GM23248 (cell line): ENCODE measurements around the gene STK16. TPM values are rescaled to one million over a fixed set of nuclear protein-coding genes. Genes with fewer than 3 reads are reported as not detected.

Experiments used
- DNase-seq: peaks from one replicate; pipeline ENCODE4 v3.0.0-alpha.2; 2015
- H2AFZ ChIP-seq: fragments of 200-600 bp; sonication (generic); 2 replicates; pipeline ENCODE4 v1.6.1; 2016; ENCODE audit warnings: antibody characterized with exemption
- H3F3A ChIP-seq: fragments of 200-600 bp; sonication (generic); 2 replicates; pipeline ENCODE4 v1.6.1; 2016; ENCODE audit warnings: mild to moderate bottlenecking, antibody characterized with exemption, mixed run types; ENCODE audit not compliant: insufficient read depth
- H3K27ac ChIP-seq: fragments of 200-600 bp; sonication (generic); 2 replicates; pipeline ENCODE4 v1.5.1; 2016; ENCODE audit warnings: mild to moderate bottlenecking
- H3K27me3 ChIP-seq: fragments of 200-600 bp; sonication (generic); replicated peaks from 2 replicates; pipeline ENCODE4 v1.6.1; 2016; ENCODE audit warnings: mild to moderate bottlenecking; ENCODE audit not compliant: insufficient read depth
- H3K36me3 ChIP-seq: fragments of 200-600 bp; sonication (generic); 2 replicates; pipeline ENCODE4 v1.6.1; 2016; ENCODE audit warnings: low read depth, mild to moderate bottlenecking
- H3K4me1 ChIP-seq: fragments of 200-600 bp; sonication (generic); 2 replicates; pipeline ENCODE4 v1.6.1; 2016; ENCODE audit warnings: mild to moderate bottlenecking; ENCODE audit not compliant: insufficient read depth
- H3K4me2 ChIP-seq: fragments of 200-600 bp; sonication (generic); one replicate; pipeline ENCODE4 v1.6.1; 2016; ENCODE audit warnings: mild to moderate bottlenecking; ENCODE audit not compliant: unreplicated experiment
- H3K4me3 ChIP-seq: fragments of 200-600 bp; sonication (generic); 2 replicates; pipeline ENCODE4 v1.5.1; 2016; ENCODE audit warnings: mild to moderate bottlenecking
- H3K79me2 ChIP-seq: fragments of 200-600 bp; sonication (generic); 2 replicates; pipeline ENCODE4 v1.6.1; 2016; ENCODE audit warnings: mild to moderate bottlenecking; ENCODE audit not compliant: insufficient read depth
- H3K9ac ChIP-seq: fragments of 200-600 bp; sonication (generic); 2 replicates; pipeline ENCODE4 v1.6.1; 2016; ENCODE audit warnings: mild to moderate bottlenecking
- H3K9me2 ChIP-seq: fragments of 200-600 bp; sonication (generic); 2 replicates; pipeline ENCODE4 v1.6.1; 2016; ENCODE audit warnings: mixed run types, mild to moderate bottlenecking, moderate library complexity; ENCODE audit not compliant: insufficient read depth
- H3K9me3 ChIP-seq: fragments of 200-600 bp; sonication (generic); one replicate; pipeline ENCODE4 v1.6.1; 2017; ENCODE audit warnings: low read depth
- H4K20me1 ChIP-seq: fragments of 200-600 bp; sonication (generic); 2 replicates; pipeline ENCODE4 v1.6.0; 2016; ENCODE audit not compliant: insufficient read depth
- EZH2 ChIP-seq: fragments of 200-600 bp; sonication (generic); IDR thresholded peaks from 2 replicates; pipeline ENCODE4 v1.6.1; 2018; ENCODE audit warnings: antibody characterized with exemption, mild to moderate bottlenecking; ENCODE audit not compliant: insufficient read depth, poor library complexity, severe bottlenecking
- EZH2phosphoT487 ChIP-seq: fragments of 200-600 bp; sonication (generic); IDR thresholded peaks from 2 replicates; pipeline ENCODE4 v1.6.1; 2018; ENCODE audit warnings: antibody characterized with exemption, moderate library complexity, mild to moderate bottlenecking, low read depth; ENCODE audit not compliant: insufficient read depth
- WGBS, 2 experiments: methylation state at CpG; one replicate each; pipeline ENCODE4 v1.1.6; 2015 to 2017; ENCODE audit warnings: low lambda C conversion rate in 2 of 2, low coverage in 1 of 2; ENCODE audit errors: missing lambda C conversion rate in 2 of 2; 5-methylcytosine and 5-hydroxymethylcytosine counted together
- in situ Hi-C: fragments of 300-500 bp; cut with MboI; formaldehyde crosslinking; loops from 2 replicates; pipeline ENCODE4 v1.15.0; 2020
- polyA plus RNA-seq: library from polyadenylated mRNA; unstranded; fragments of >200 nt; fragmentation: Nextera tagmentation; extraction: Ambion mirVana; gene quantifications from 2 replicates; pipeline ENCODE4 v1.2.1, GENCODE V29; 2016
- total RNA-seq: library from RNA; depleted of rRNA; stranded (reverse); fragments of >200 nt; shearing (Covaris generic); gene quantifications from 2 replicates; pipeline ENCODE4 v1.2.3, GENCODE V29; 2014

The STK16 gene
- total and polyA plus RNA-seq, 2 experiments from 2014 or later: 7.2 to 16.0 TPM

GRCh38 chr2:219210196-219210885 is 34.9 kb upstream of the STK16 start:
- Histone ChIP-seq H3K36me3 (no peaks in the 10 kb centered on the region), H3K27ac (no peak overlapping the region), H3K4me1 (peaks cover 11% of the 10 kb centered on the region; the same call in 1 of the 2 replicates), H3K4me3 (no peak overlapping the region), H3K4me2 (no peak overlapping the region), H3K79me2 (0 out of 2 replicates have a peak, but pooled peaks cover 3% of the 10 kb centered on the region), H3F3A (peaks cover 17% of the 10 kb centered on the region), H3K9me2 (no peaks in the 10 kb centered on the region), H3K9me3 (no peaks in the 10 kb centered on the region), H3K27me3 (no peaks in the 10 kb centered on the region), H4K20me1 (no peaks in the 10 kb centered on the region), H3K9ac (no peak overlapping the region), H2AFZ (no peak overlapping the region)
- TF ChIP-seq EZH2 (no peak), EZH2phosphoT487 (no peak)
- no peak for DNase-seq
- WGBS, 2 experiments: 94 to 96% methylated on average over 19 to 24 of the region's 24 CpGs
- in situ Hi-C loops: no loop called here

- DNase-seq: no peak
- Histone ChIP-seq H3K9me3 (no peaks in the 10 kb centered on the region), H3F3A (peaks cover 17% of the 10 kb centered on the region), H3K9ac (no peak overlapping the region), H3K79me2 (0 out of 2 replicates have a peak, but pooled peaks cover 3% of the 10 kb centered on the region), H2AFZ (no peak overlapping the region), H3K4me1 (peaks cover 11% of the 10 kb centered on the region; the same call in 1 of the 2 replicates), H3K27me3 (no peaks in the 10 kb centered on the region), H3K36me3 (no peaks in the 10 kb centered on the region), H3K4me2 (no peak overlapping the region), H3K4me3 (no peak overlapping the region), H3K9me2 (no peaks in the 10 kb centered on the region), H4K20me1 (no peaks in the 10 kb centered on the region), H3K27ac (no peak overlapping the region)
- in situ Hi-C loops: no loop called here
- 87 to 90% methylated on average over 9 of the region's 9 CpGs for WGBS, 2 experiments
- TF ChIP-seq EZH2phosphoT487 (no peak), EZH2 (no peak)
These were observed 34.4 kb upstream of the STK16 start for GRCh38 chr2:219210886-219211362.

- TF ChIP-seq EZH2phosphoT487: no peak
- TF ChIP-seq EZH2: no peak
- H3K4me1 ChIP-seq: peaks cover 14% of the 10 kb centered on the region
- no peak overlapping the region for H2AFZ ChIP-seq
- no peak overlapping the region for H3K27ac ChIP-seq
- no peak for DNase-seq
- no peak overlapping the region for H3K4me2 ChIP-seq
- H3K4me3 ChIP-seq: no peak overlapping the region
- in situ Hi-C loops: no loop called here
- H3K9me3 ChIP-seq: no peaks in the 10 kb centered on the region
- no peaks in the 10 kb centered on the region for H3K9me2 ChIP-seq
- peaks cover 8% of the 10 kb centered on the region; the same call in 1 of the 2 replicates for H3F3A ChIP-seq
- H3K36me3 ChIP-seq: no peaks in the 10 kb centered on the region
- peaks cover 14% of the 10 kb centered on the region; the same call in 1 of the 2 replicates for H3K79me2 ChIP-seq
- H3K9ac ChIP-seq: no peak overlapping the region
- no peaks in the 10 kb centered on the region for H3K27me3 ChIP-seq
- no peaks in the 10 kb centered on the region for H4K20me1 ChIP-seq
- 93 to 95% methylated on average over 8 of the region's 8 CpGs for WGBS, 2 experiments
These were observed 32.3 kb upstream of the STK16 start for GRCh38 chr2:219213026-219213415.

- H3K9ac ChIP-seq: no peak overlapping the region
- H3K27ac ChIP-seq: no peak overlapping the region
- H3K9me2 ChIP-seq: no peaks in the 10 kb centered on the region
- no peak overlapping the region for H3K4me3 ChIP-seq
- no peaks in the 10 kb centered on the region for H3K36me3 ChIP-seq
- no peak overlapping the region for H2AFZ ChIP-seq
- H3K4me1 ChIP-seq: peaks cover 10% of the 10 kb centered on the region
- no peaks in the 10 kb centered on the region for H3K27me3 ChIP-seq
- H4K20me1 ChIP-seq: no peaks in the 10 kb centered on the region
- 97% methylated on average over 10 of the region's 10 CpGs for WGBS, 2 experiments
- no peak for DNase-seq
- 0 out of 2 replicates have a peak, but pooled peaks cover 2% of the 10 kb centered on the region for H3F3A ChIP-seq
- in situ Hi-C loops: no loop called here
- no peak overlapping the region for H3K4me2 ChIP-seq
- TF ChIP-seq EZH2: no peak
- no peak for TF ChIP-seq EZH2phosphoT487
- H3K9me3 ChIP-seq: no peaks in the 10 kb centered on the region
- peaks cover 11% of the 10 kb centered on the region; the same call in 1 of the 2 replicates for H3K79me2 ChIP-seq
These were observed 31.7 kb upstream of the STK16 start for GRCh38 chr2:219213486-219214071.
